Activated CD4-positive, alpha-beta T cell treated with anti-CD3 and anti-CD28 coated beads for 48 hours (primary cell): ENCODE data around the gene LGALS14.
A peak's percentile ranks its signal among the peaks of the same experiment; 100 is the strongest.

Experiments
- DNase-seq: peaks from one replicate; pipeline ENCODE4 v3.0.0-alpha.2; 2020

The LGALS14 gene

DNA sequence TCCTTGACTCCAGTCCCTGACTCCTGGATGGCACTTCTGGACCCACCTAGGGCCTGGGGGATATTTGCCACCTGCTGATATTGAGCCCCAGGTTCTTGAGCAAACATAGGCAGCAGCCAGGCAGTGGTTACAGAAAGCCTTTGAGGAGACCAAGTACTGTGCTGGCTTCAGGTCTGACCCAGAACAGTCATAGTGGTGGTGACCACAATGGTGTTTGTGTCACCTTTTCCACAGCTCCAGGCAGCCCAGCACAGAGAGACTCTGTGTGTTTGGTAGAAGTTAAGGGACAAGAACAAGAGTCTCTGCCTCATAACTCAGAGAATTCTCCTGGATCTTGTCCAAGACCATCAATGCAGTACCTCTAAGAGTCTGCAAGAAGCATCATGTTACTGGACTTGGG lies 48.1 kb downstream of the LGALS14 start:
- peak; percentile 41 for DNase-seq

DNA sequence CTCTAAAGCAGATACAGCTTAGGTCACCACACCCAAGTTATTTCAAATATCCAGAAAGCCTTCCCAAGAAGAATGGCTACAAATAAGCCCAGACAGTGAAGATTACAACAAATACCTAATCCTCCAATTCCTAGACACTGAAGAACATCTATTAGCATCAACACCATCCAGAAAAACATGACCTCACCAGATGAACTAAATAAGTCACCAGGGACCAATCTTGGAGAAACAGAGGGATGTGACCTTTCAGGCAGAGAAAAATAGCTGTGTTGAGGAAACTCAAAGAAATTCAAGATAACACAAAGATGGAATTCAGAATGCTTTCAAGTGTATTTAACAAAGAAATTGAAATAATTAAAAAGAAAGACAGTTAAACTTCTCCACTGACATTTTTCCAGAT lies 48.5 kb downstream of the LGALS14 start:
- no peak for DNase-seq

DNA sequence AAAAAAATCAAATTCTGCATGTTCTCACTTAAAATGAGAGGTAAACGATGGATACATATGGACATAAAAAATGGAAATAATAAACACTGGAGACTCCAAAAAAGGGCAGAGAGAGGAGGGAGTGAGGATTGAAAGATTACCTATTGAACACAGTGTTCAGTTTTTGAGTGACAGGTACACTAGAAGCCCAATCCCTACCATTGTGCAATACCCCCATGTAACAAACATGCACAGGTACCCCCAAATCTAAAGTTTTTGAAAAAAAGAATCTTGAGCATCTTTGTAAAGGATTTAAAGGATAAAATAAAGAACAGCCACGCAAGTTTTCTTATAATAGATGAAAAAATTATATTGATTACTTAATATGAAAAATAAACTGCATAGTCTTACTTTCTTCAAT lies 50.3 kb downstream of the LGALS14 start:
- no peak for DNase-seq

DNA sequence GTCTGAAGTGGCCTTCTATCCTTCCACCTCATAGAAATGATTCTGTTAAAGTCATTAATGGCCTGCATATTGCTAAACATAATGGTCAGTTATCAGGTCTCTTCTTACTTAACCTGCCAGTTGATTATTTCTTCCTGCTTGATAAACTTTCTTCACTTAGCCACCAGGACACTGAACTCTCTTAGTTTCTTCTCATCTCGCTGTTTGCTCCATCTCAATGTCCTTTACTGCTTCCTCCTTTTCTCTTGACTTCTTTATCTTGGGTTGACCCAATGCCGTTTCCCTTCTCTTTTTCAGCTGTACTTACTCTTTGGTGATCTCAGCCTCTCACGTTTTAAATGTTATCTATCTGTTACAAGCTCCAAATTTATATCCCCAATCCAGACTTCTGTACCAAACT lies 50.7 kb downstream of the LGALS14 start:
- DNase-seq, result no peak
